NCI-H2081 treated with DMSO at 0.1 percent for 48 hours (cell line): ENCODE measurements around the gene NTN1.

Source experiments
- DNase-seq: peaks from one replicate; lab custom pipeline; 2025; lab: John Stamatoyannopoulos, UW

NTN1 gene

DNA sequence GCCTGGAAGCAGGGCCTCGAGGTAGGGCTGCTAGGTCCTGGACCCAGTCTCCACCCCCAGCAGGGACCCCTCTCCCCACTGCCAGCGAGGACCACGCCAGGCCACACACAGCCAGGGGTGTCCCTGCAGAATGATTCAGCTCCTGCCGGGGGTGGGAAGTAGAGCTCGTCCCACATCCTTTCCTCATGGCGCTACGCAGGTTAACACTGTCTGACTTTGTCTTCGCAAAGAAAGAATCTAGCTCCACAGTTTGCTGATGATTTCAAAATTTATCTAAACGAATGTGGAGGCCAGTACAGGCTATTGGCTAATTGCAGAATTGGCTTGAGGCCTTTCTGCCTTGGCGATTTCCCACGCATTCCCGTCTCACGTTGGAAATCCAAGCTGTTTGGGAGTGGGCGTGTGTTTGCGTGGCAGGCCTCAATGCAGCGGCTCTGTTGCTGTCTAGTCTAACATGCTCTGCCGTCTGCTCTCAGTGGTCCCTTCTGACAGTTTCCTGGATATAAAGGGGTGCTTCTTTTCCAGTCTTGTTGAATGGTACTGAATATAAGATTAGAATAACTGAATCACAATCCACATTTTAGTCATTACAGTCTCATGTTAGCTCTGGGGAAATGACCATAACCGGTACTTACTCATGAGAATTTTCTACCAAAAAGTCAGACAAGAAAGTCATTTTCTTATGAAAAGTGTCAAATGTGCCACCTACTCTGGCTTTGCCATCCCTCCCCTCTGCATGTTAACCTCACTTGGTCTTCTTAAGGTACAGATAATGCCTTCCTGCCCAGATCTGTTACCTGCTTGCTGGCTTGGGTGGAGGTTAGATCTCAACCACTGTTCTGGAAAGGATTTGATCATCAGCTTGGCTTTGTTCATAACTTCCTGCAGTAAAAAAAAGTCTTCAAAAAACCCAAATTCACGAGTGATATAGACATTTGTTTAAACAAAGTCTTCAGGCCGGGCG is 252.4 kb downstream of the NTN1 start:
- DNase-seq = no peak

DNA sequence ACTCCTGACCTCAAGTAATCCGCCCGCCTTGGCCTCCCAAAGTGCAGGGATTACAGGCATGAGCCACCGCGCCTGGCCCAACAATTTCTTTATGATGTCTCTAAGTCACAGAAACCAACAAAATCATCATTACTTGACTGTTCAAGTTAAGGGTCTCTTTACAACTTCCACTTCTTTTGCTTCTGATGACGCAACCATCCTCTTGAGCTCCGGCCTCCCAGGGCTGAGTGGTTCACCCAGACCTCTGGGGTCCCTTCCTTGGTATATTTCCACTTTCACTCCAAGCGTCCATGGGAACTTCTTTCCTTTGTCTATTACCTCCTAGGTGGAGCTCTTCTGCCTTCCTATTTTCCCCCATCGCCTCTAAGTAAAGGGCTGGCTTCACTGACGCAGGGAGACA is 253.7 kb downstream of the NTN1 start:
- DNase-seq = no peak

DNA sequence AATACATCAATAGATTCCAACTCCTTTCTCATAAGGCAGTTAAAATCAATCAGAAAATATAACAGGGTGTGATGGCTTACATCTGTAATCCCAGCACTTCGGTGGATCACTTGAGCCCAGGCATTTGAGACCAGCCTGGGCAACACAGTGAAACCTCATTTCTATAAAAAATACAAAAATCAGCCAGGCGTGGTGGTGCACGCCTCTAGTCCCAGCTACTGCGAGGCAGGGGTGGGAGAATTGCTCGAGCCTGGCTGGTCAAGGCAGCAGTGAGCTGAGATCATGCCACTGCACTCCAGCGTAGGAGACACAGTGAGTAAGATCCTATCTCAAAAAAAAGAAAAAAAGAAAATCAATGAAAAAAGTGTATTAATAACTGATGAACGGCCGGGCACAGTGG is 258.6 kb downstream of the NTN1 start:
- DNase-seq = no peak

GRCh38 chr17:9283909-9284308 is 262.6 kb downstream of the NTN1 start:
- DNase-seq = no peak

GRCh38 chr17:9284884-9285283 is 263.6 kb downstream of the NTN1 start:
- DNase-seq = no peak

DNA sequence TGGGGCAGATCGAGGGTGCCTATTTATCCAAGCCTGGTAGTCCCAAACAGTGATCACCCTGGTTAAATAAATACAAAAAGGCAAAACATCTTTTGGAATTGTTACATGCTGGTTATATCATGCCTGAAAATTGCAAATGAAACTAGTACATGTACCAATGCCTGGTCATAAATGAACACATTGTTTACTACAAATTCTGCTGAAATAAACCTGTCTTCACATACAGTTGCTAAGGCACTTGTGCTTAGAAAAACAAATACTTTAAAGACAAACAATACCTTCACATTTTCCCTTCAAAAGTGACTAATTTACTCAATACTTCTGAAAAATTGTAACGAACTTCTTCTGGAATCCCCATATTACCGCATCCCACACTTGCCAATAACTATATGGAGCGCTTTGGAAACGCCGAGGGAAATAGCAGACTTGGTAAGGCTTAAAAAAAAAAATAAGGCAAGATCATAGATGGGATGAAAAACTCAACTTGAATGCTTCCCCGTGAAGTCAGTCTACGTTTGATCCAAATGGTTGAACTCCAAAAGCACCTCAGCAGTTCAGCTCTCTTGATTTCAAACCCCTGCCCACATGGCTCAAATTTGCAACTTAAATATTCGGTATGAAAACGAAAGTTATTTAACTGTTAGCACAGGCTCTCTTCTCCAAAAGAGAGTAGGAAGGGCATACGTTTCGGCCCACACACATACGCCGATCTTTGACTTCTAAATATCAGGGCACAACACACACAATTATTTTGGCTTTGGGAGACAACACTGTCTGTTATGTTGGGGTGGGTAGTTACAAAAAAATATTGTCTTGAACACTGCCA is 264.5 kb downstream of the NTN1 start:
- no peak for DNase-seq

DNA sequence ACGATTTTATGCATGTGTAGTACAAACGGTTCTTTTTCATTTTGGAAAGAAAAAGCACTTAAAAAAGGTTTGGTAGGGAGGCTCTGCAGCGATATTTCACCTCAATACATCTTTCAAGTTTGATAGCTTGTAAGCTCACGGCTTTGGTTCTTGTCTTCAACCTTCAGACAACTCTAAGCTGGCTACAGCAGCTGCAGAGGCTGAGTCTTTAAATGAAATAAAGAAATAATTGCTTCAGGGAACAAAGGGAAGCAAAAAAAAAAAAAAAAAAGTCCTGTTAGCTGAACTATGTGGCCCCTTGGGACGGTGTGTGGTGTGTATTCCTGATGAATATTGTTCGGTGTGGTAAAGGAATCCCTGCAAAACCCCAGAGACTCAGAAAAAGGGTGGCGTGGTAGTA is 265.1 kb downstream of the NTN1 start:
- DNase-seq = no peak

- DNase-seq = no peak
These were observed 266.0 kb downstream of the NTN1 start for GRCh38 chr17:9287306-9287705.

DNA sequence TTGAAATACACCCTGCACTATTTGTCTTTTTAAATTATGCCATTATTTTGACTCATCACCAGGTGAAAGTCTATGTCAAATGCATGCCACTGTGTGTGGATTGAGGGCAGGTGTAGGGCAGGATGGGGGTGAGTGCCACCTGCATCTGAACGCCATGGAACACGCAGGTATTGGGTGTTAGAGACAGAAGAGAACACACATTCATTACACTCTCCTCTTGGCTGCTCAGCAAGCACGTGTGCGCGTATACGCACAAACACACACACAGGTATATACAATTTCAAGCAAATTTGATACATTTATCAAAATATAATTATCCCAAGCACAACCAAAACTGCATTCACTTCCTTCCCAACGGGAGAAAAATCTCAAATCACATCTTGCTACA is 268.9 kb downstream of the NTN1 start:
- DNase-seq = no peak

- DNase-seq = no peak
These were observed 270.7 kb downstream of the NTN1 start for GRCh38 chr17:9291912-9292560.

- no peak for DNase-seq
These were observed 271.2 kb downstream of the NTN1 start for GRCh38 chr17:9292561-9292941.
